Measurements from ENCODE around the gene EFCAB13. TPM values are rescaled to one million over a fixed set of nuclear protein-coding genes. Genes with fewer than 3 reads are reported as not detected.

Gene EFCAB13
- total RNA-seq, 3 donors from 2014 or later, result 8.8 to 16.4 (median 10.8) TPM

DNA sequence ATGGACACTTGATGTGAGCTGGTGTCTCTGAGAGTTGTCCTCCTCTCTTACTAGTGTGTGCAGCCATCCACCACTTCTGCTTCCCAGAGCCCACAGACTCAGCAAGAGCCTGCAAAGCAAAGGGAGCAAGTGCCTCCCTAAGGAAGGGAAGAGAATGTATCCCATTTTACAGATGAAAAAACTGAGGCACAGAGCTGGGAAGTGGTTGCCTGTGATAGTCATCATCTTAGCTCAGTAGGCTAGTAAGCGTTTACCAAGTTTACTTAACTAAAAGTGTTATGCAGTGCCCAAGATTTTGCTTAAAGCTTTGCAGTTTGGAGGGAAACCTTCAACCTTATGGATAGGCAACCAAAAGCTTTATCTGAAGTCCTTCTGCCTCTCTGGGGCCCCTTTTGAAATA, 23.0 kb upstream of the EFCAB13 start:
- Histone ChIP-seq H3K4me3 (no peak overlapping the region), H3K9me3 (peaks cover 0 to 8% of the 10 kb centered on the region in 2 donors), H3K27me3 (no peaks in the 10 kb centered on the region), H3K36me3 (no peaks in the 10 kb centered on the region), H3K4me1 (peaks cover 0 to 1% of the 10 kb centered on the region in 2 donors), H3K27ac (no peak overlapping the region)
- TF ChIP-seq, protein P1, sequence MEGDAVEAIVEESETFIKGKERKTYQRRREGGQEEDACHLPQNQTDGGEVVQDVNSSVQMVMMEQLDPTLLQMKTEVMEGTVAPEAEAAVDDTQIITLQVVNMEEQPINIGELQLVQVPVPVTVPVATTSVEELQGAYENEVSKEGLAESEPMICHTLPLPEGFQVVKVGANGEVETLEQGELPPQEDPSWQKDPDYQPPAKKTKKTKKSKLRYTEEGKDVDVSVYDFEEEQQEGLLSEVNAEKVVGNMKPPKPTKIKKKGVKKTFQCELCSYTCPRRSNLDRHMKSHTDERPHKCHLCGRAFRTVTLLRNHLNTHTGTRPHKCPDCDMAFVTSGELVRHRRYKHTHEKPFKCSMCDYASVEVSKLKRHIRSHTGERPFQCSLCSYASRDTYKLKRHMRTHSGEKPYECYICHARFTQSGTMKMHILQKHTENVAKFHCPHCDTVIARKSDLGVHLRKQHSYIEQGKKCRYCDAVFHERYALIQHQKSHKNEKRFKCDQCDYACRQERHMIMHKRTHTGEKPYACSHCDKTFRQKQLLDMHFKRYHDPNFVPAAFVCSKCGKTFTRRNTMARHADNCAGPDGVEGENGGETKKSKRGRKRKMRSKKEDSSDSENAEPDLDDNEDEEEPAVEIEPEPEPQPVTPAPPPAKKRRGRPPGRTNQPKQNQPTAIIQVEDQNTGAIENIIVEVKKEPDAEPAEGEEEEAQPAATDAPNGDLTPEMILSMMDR (IDR thresholded peaks at IDR 0.05), result no peak
- TF ChIP-seq POLR2A (IDR thresholded peaks at IDR 0.05) (no peak), POLR2AphosphoS5 (IDR thresholded peaks at IDR 0.05) (no peak)
- DNase-seq (ENCODE audit: low spot score in 2 of 2), result no peak
- intact Hi-C loops (cut with DNase I; ENCODE audit: low total_unique reads), result no loop called here

DNA sequence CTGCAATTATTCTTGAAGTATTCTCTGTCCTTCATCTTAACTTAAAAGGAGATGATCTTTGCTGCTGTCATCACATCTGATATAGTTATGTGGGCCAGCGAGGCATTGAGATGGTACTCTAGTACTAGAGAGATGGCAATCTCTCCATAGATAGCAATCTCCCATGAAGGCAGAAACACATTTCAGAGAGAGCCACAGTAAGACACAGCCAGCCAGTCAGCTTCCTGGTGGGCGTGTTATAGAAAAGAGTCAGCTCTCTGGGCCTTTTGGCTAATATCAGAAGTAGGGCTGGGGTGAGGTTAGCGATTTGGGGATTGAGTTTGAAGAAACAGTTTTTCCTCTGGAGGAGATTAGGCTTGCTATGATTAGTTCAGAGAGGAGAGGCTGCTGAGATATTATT, 22.6 kb upstream of the EFCAB13 start:
- Histone ChIP-seq H3K27ac (no peak overlapping the region), H3K36me3 (no peaks in the 10 kb centered on the region), H3K4me3 (no peak overlapping the region), H3K4me1 (peaks cover 0 to 6% of the 10 kb centered on the region in 2 donors), H3K27me3 (no peaks in the 10 kb centered on the region), H3K9me3 (peaks cover 0 to 8% of the 10 kb centered on the region in 2 donors)
- DNase-seq (ENCODE audit: low spot score in 2 of 2), result no peak
- TF ChIP-seq POLR2A (IDR thresholded peaks at IDR 0.05), result no peak
- intact Hi-C loops (cut with DNase I; ENCODE audit: low total_unique reads), result no loop called here

DNA sequence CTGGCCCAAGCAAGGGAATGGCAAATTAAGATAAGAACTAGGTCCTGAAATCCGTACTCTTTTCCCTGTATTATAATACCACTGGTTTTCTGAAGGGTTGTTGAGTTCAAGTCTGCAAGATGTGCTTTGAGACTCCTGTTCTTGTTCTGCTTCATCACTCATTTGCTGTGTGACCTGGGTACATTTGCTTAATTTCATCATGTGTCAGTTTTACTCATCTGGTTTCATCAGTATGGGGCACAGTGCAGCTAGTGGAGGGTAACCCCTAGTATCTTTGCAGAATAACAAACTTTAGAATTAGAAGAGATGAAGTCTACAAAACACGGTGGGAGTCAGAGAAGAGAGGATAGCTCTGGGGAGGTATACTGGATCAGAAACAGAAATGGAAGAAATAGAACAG, 21.9 kb upstream of the EFCAB13 start:
- Histone ChIP-seq H3K36me3 (no peaks in the 10 kb centered on the region), H3K4me1 (peaks cover 0 to 7% of the 10 kb centered on the region in 2 donors), H3K9me3 (peaks cover 0 to 8% of the 10 kb centered on the region in 2 donors), H3K27ac (no peak overlapping the region), H3K4me3 (no peak overlapping the region), H3K27me3 (no peaks in the 10 kb centered on the region)
- DNase-seq (ENCODE audit: low spot score in 2 of 2), result no peak
- intact Hi-C loops (cut with DNase I; ENCODE audit: low total_unique reads), result no loop called here
- TF ChIP-seq POLR2A (IDR thresholded peaks at IDR 0.05), result no peak
- TF ChIP-seq, protein P1 (IDR thresholded peaks at IDR 0.05), result no peak
- no peak for TF ChIP-seq POLR2AphosphoS5 (IDR thresholded peaks at IDR 0.05)

DNA sequence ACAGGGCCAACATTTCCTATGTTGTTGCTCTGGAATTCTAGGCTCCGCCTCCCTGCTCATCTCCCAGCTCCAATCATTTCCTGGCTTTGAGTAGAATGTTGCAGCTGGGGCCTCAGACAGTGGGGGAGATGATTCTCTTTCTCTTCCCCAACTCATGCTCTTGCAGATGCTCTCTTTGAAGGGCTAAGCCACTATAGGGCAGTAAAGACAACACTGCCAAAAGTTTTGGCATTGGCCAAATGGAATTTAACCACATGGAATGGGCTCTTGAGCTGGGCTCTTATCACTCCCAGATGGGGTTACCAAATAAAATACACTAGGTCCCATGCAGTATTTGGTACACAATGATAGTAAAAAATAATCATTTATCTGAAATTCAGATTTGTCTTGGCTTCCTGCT, 19.6 kb upstream of the EFCAB13 start:
- peaks cover 0 to 7% of the 10 kb centered on the region in 2 donors for H3K4me1 ChIP-seq
- peaks cover 0 to 8% of the 10 kb centered on the region in 2 donors for H3K9me3 ChIP-seq
- H3K36me3 ChIP-seq, result no peaks in the 10 kb centered on the region
- H3K27ac ChIP-seq, result no peak overlapping the region
- TF ChIP-seq, protein P1 (IDR thresholded peaks at IDR 0.05), result no peak
- TF ChIP-seq POLR2AphosphoS5 (IDR thresholded peaks at IDR 0.05) (no peak), POLR2A (IDR thresholded peaks at IDR 0.05) (no peak)
- no peak for DNase-seq (ENCODE audit: low spot score in 2 of 2)
- H3K27me3 ChIP-seq, result no peaks in the 10 kb centered on the region
- intact Hi-C loops (cut with DNase I; ENCODE audit: low total_unique reads), result no loop called here
- no peak overlapping the region for H3K4me3 ChIP-seq

DNA sequence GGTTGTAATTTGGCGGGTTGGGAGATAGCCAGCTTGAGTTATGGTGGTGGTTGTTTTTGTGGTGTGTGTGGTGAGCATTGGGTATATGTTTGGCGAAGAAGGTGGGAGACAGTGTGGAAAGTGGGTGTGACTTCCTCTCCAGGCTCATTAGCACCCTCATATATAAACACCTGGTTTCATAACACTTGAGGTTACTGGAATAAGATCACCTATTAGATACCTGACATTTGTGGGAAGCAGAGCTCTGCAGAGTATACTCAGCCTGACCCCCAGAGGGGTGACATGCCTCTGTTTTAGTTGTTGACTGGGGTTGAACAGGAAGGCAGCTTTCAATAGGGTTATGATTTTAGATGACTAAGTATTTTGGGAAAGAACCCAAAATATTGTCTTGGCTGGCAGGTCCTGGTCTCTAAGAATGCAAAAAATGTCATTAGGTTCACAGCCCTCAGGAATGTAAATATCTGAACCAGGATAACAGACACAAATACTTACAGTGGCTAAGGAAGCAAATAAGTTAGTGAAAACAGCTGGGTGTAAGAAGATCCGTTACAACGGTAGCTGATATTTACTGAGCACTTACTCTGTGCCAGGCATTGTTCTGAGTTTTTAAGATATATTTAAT, 18.3 kb upstream of the EFCAB13 start:
- no peaks in the 10 kb centered on the region for H3K36me3 ChIP-seq
- intact Hi-C loops (cut with DNase I; ENCODE audit: low total_unique reads), result no loop called here

More for the DNA sequence above, 18.3 kb upstream of the EFCAB13 start:
- H3K9me3 ChIP-seq, result peaks cover 0 to 8% of the 10 kb centered on the region in 2 donors
- peaks cover 0 to 7% of the 10 kb centered on the region in 2 donors for H3K4me1 ChIP-seq
- peak overlapping the region; percentile 72 to 78 for H3K27ac ChIP-seq
- no peaks in the 10 kb centered on the region for H3K27me3 ChIP-seq
- H3K4me3 ChIP-seq, result no peak overlapping the region
- TF ChIP-seq, protein P1 (IDR thresholded peaks at IDR 0.05), result no peak
- TF ChIP-seq POLR2AphosphoS5 (IDR thresholded peaks at IDR 0.05), result peak in 1 of 3 donors; percentile 34
- DNase-seq (ENCODE audit: low spot score in 2 of 2), result peak in 1 of 2 donors; percentile 66
